ENCODE results near the gene KRTAP10-10. TPM values are rescaled to one million over a fixed set of nuclear protein-coding genes. Genes with fewer than 3 reads are reported as not detected.

The KRTAP10-10 gene
- total and polyA plus RNA-seq, 2 of the 8 experiments (the other 6 are each of a cell fraction or from before 2014, with no cell fraction given): not detected

- Histone ChIP-seq H2AK5ac (ENCODE audit: low read depth, low read length) (no peak overlapping the region; the same call in 1 of the 2 replicates), H3K4me2 (ENCODE audit: insufficient read depth in 1 of 2, low read depth in 2 of 2, low read length in 2 of 2) (no peak overlapping the region), H2BK5ac (ENCODE audit: low read depth, low read length) (no peak overlapping the region), H2BK15ac (ENCODE audit: low read length) (no peak overlapping the region), H2BK20ac (ENCODE audit: low read length) (no peak overlapping the region), H3K9me3 (ENCODE audit: insufficient read depth in 2 of 2, low read depth in 1 of 2, low read length in 1 of 2) (peaks cover 18 to 21% of the 10 kb centered on the region in 2 experiments), H3K79me1 (ENCODE audit: low read depth, low read length) (no peaks in the 10 kb centered on the region; the same call in 1 of the 2 replicates), H3K4me1 (replicated peaks in 1 of 4; ENCODE audit: control insufficient read depth in 3 of 4, insufficient read depth in 4 of 4, low read length in 3 of 4) (peaks cover 0 to 6% (median 2%) of the 10 kb centered on the region in 4 experiments; a peak in 4 of 7 replicates), H3K23ac (ENCODE audit: insufficient read length) (no peak overlapping the region), H3K27me3 (replicated peaks in 1 of 4; ENCODE audit: control insufficient read depth in 3 of 4, extremely low read depth in 1 of 4, insufficient read depth in 3 of 4, low read length in 3 of 4) (no peaks in the 10 kb centered on the region), H2BK120ac (replicated peaks; ENCODE audit: low read depth, low read length) (no peak overlapping the region), H3K14ac (ENCODE audit: insufficient read length) (no peak overlapping the region), H3K4ac (replicated peaks; ENCODE audit: insufficient read length, low read depth, low read length) (no peak overlapping the region), H3K23me2 (ENCODE audit: low read depth, low read length) (no peaks in the 10 kb centered on the region), H2BK12ac (ENCODE audit: low read depth, low read length) (no peak overlapping the region), H3K27ac (ENCODE audit: low read depth, low read length) (no peak overlapping the region), H4K20me1 (replicated peaks in 1 of 2; ENCODE audit: control insufficient read depth in 1 of 2, insufficient read depth in 2 of 2, low read length in 2 of 2) (peaks cover 0 to 1% of the 10 kb centered on the region in 2 experiments), H3K56ac (replicated peaks; ENCODE audit: insufficient read length, low read depth, low read length) (no peak overlapping the region), H4K5ac (ENCODE audit: insufficient read length, low read depth, low read length) (no peak overlapping the region), H3K4me3 (ENCODE audit: extremely low read depth in 1 of 4, insufficient read depth in 2 of 4, low read depth in 3 of 4, low read length in 4 of 4) (no peak overlapping the region), H4K91ac (replicated peaks; ENCODE audit: insufficient read length, low read length) (peak overlapping the region; percentile 55), H3K18ac (ENCODE audit: extremely low read depth, low read length) (no peak overlapping the region), H3K79me2 (ENCODE audit: control insufficient read depth in 1 of 2, insufficient read depth in 2 of 2, low read length in 2 of 2) (no peaks in the 10 kb centered on the region), H4K8ac (ENCODE audit: extremely low read depth, insufficient read depth, low read length) (no peak overlapping the region; the same call in 1 of the 2 replicates), H3K36me3 (ENCODE audit: control insufficient read depth in 2 of 4, insufficient read depth in 4 of 4, low read length in 3 of 4) (no peaks in the 10 kb centered on the region), H3K9ac (replicated peaks in 1 of 4; ENCODE audit: extremely low read depth in 1 of 4, low read depth in 3 of 4, low read length in 3 of 4) (no peak overlapping the region), H2AFZ (ENCODE audit: low read length) (no peak overlapping the region)
- FAIRE-seq: no peak
- POLR2A ChIA-PET (ENCODE audit: partially characterized antibody): interaction anchor here (0.6 kb wide), 1 partner anchor 1013 kb away, joined by 3 read pairs; no protein-coding TSS in a partner anchor
- DNase-seq (ENCODE audit: low read depth in 1 of 2, low spot score in 2 of 2): peak in 1 of 2 experiments; percentile 41
- TF ChIP-seq TBP (IDR thresholded peaks at IDR 0.05; ENCODE audit: low read depth, low read length): no peak
- TF ChIP-seq SP4 (IDR thresholded peaks at IDR 0.05; ENCODE audit: low read length): no peak
- TF ChIP-seq POU5F1 (IDR thresholded peaks at IDR 0.05; ENCODE audit: low read depth, low read length): no peak
- TF ChIP-seq SAP30 (IDR thresholded peaks at IDR 0.05; ENCODE audit: insufficient read depth, insufficient replicate concordance, low read length): no peak
- CTCF ChIA-PET (ENCODE audit: partially characterized antibody): interaction anchor here (0.9 to 1.1 kb wide), 2 partner anchors 34 kb away, joined by 3 to 4 read pairs; partner anchors contain the start of gene KRTAP10-5
- WGBS, 2 experiments (ENCODE audit: extremely low coverage in 1 of 2, insufficient coverage in 1 of 2, insufficient read length in 1 of 2, insufficient replicate concordance in 2 of 2, low coverage in 1 of 2, low lambda C conversion rate in 2 of 2, missing lambda C conversion rate in 1 of 2): 93% methylated on average over 28 of the region's 28 CpGs; no CpG with 5 or more reads in 1 of the 2 experiments
Observed at GRCh38 chr21:44614961-44615391, 22.2 kb upstream of the KRTAP10-10 start.

Data from H1 (cell line).